ENCODE data around the gene MACROD2. TPM values are rescaled to one million over a fixed set of nuclear protein-coding genes. Genes with fewer than 3 reads are reported as not detected.

The MACROD2 gene
- total RNA-seq, 1 donor from 2014 or later = 78.2 TPM

GRCh38 chr20:14098261-14098660, 102.9 kb downstream of the MACROD2 start:
- H3K4me1 ChIP-seq = no peaks in the 10 kb centered on the region
- ATAC-seq = no peak
- no peak overlapping the region for H3K4me3 ChIP-seq
- no peak for DNase-seq
- TF ChIP-seq, protein P1, sequence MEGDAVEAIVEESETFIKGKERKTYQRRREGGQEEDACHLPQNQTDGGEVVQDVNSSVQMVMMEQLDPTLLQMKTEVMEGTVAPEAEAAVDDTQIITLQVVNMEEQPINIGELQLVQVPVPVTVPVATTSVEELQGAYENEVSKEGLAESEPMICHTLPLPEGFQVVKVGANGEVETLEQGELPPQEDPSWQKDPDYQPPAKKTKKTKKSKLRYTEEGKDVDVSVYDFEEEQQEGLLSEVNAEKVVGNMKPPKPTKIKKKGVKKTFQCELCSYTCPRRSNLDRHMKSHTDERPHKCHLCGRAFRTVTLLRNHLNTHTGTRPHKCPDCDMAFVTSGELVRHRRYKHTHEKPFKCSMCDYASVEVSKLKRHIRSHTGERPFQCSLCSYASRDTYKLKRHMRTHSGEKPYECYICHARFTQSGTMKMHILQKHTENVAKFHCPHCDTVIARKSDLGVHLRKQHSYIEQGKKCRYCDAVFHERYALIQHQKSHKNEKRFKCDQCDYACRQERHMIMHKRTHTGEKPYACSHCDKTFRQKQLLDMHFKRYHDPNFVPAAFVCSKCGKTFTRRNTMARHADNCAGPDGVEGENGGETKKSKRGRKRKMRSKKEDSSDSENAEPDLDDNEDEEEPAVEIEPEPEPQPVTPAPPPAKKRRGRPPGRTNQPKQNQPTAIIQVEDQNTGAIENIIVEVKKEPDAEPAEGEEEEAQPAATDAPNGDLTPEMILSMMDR (IDR thresholded peaks at IDR 0.05) = no peak
- H3K36me3 ChIP-seq = no peaks in the 10 kb centered on the region
- H3K27ac ChIP-seq = no peak overlapping the region
- intact Hi-C loops (cut with DNase I) = no loop called here
- H3K27me3 ChIP-seq = no peaks in the 10 kb centered on the region
- H3K9me3 ChIP-seq = no peaks in the 10 kb centered on the region

DNA sequence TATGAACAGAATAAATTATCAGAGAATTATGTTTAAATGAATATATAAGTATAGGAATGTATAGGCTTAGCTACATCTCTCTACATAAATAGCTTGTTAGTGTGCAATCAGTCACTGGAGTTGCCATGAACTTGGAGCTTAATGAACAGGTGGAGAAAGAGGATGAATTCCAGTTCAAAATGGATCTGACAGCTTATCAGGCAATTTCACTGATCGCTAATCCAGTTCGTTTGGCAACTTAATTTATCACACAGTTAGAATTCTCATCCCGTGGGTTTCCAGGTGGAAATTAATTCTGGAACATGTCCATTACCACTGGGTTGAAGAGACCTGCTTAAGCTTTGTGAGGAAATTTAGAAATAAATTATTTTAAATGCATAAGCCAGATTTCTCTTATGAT, 118.1 kb downstream of the MACROD2 start:
- intact Hi-C loops (cut with DNase I) = no loop called here
- ATAC-seq (no peak), DNase-seq (no peak)
- H3K4me3 ChIP-seq = no peak overlapping the region
- TF ChIP-seq, protein P1 (IDR thresholded peaks at IDR 0.05) = no peak
- no peaks in the 10 kb centered on the region for H3K27me3 ChIP-seq
- H3K27ac ChIP-seq = no peak overlapping the region
- no peaks in the 10 kb centered on the region for H3K4me1 ChIP-seq
- H3K9me3 ChIP-seq = no peaks in the 10 kb centered on the region
- H3K36me3 ChIP-seq = no peaks in the 10 kb centered on the region

DNA sequence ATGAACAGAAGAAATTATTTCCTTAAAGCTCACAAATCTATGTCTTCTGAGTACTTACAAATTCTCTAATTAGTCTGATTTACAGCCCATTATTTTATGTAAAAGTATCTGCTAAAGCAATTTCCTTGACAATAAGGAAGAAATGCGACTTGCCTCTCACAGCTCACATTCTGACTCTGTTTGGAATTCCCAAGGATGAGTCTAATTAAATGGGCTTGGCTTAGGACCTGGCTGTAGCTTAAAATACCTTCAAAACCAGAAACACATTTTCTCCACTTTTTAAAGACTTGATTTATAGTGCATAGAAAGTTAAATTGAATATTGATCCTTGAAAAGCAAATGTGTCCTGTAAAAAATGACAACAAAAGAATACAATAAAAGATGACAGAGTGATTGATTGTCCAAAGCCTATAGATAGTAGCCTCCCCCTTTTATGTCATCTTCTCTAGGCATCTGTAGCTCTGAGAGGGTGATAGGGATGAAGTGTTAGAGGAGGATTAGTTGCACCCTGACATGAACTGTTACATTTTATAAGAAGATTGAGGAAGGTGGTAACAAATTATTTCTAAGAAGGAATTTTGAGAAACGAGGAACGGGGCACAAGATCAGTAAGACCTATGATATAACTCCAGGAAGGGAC, 118.9 kb downstream of the MACROD2 start:
- ATAC-seq = no peak
- Histone ChIP-seq H3K4me3 (no peak overlapping the region), H3K4me1 (no peaks in the 10 kb centered on the region), H3K36me3 (no peaks in the 10 kb centered on the region), H3K27ac (no peak overlapping the region), H3K9me3 (no peaks in the 10 kb centered on the region), H3K27me3 (no peaks in the 10 kb centered on the region)
- DNase-seq = no peak
- TF ChIP-seq, protein P1 (IDR thresholded peaks at IDR 0.05) = no peak
- intact Hi-C loops (cut with DNase I) = no loop called here

DNA sequence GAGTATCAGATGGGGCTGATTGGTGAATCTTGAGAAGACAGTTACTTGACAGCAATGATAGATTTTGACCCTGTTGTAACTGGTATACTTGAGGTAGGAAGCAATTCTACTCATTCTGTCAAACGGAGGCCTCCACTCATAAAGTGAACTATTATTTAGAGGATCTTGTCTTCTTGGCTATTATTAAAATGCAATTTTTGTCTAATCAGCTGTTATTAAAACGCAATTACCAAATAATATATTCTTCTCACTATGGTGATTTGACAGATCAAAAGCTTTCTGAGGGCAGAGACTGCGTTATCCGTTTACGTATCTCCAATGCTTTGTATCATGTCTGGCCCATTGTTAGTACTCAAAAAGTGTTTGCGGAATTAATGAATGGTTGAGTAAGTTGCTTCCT, 120.7 kb downstream of the MACROD2 start:
- no peak overlapping the region for H3K27ac ChIP-seq
- H3K4me3 ChIP-seq = no peak overlapping the region
- ATAC-seq (no peak), DNase-seq (no peak)
- TF ChIP-seq, protein P1 (IDR thresholded peaks at IDR 0.05) = no peak
- H3K27me3 ChIP-seq = no peaks in the 10 kb centered on the region
- no peaks in the 10 kb centered on the region for H3K4me1 ChIP-seq
- no peaks in the 10 kb centered on the region for H3K9me3 ChIP-seq
- intact Hi-C loops (cut with DNase I) = no loop called here
- no peaks in the 10 kb centered on the region for H3K36me3 ChIP-seq

GRCh38 chr20:14117768-14118167, 122.5 kb downstream of the MACROD2 start:
- Histone ChIP-seq H3K4me1 (no peaks in the 10 kb centered on the region), H3K27me3 (no peaks in the 10 kb centered on the region), H3K36me3 (no peaks in the 10 kb centered on the region), H3K27ac (no peak overlapping the region), H3K4me3 (no peak overlapping the region), H3K9me3 (no peaks in the 10 kb centered on the region)
- TF ChIP-seq, protein P1 (IDR thresholded peaks at IDR 0.05) = no peak
- intact Hi-C loops (cut with DNase I) = no loop called here
- DNase-seq (no peak), ATAC-seq (no peak)

DNA sequence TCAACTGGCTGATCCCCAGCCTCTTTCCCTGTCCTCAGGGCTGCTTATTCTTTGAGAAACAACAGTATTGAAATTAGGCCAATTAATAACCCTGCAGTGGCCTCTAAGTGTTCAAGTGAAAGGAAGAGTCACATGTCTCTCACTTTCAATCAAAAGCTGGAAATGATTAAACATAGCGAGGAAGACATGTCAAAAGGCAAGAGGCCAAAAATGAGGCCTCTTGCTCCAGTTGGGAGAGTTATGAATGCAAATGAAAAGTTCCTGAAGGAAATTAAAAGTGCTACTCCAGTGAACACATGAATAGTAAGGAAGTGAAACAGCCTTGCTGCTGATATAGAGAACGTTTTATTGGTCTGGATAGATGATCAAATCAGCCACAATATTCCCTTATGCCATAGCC, 131.5 kb downstream of the MACROD2 start:
- Histone ChIP-seq H3K4me1 (no peaks in the 10 kb centered on the region), H3K36me3 (no peaks in the 10 kb centered on the region), H3K9me3 (no peaks in the 10 kb centered on the region), H3K27ac (no peak overlapping the region), H3K4me3 (no peak overlapping the region), H3K27me3 (no peaks in the 10 kb centered on the region)
- TF ChIP-seq, protein P1 (IDR thresholded peaks at IDR 0.05) = no peak
- no peak for DNase-seq
- intact Hi-C loops (cut with DNase I) = no loop called here
- no peak for ATAC-seq

Data from upper lobe of right lung (tissue), 1 donor.